NCI-H2227 treated with DMSO at 0.1 percent for 48 hours (cell line): ENCODE measurements around the gene ATE1.
"Not testable (repeated sequence)": the region's sequence is repeated elsewhere in the genome, so short reads cannot be mapped to it uniquely, and the experiment has no call there.

ENCODE experiments used
- DNase-seq: peaks from one replicate; lab custom pipeline; 2025; lab: John Stamatoyannopoulos, UW

Gene ATE1

GRCh38 chr10:121783782-121784372, 144.0 kb downstream of the ATE1 start:
- DNase-seq: no peak

DNA sequence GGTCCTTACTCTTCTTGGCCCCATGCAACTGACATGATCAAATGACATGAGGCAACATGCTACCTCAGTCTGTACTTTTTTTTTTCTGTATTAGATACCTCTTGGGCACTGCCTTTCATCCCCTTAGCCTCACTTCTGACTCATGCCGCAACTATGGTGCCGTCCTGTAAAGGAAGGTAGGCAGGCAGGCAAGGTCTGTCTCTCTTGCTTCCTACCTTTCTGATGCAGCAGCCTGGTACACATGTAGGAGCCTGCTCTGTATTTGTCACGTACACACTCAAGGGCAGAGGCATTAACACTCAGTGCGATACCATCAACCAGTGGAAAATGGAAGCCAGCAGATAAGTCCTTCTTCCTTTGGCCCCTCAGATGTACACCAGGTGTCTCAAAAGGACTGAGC, 146.7 kb downstream of the ATE1 start:
- DNase-seq: no peak

GRCh38 chr10:121774813-121775212, 153.0 kb downstream of the ATE1 start:
- no peak for DNase-seq

DNA sequence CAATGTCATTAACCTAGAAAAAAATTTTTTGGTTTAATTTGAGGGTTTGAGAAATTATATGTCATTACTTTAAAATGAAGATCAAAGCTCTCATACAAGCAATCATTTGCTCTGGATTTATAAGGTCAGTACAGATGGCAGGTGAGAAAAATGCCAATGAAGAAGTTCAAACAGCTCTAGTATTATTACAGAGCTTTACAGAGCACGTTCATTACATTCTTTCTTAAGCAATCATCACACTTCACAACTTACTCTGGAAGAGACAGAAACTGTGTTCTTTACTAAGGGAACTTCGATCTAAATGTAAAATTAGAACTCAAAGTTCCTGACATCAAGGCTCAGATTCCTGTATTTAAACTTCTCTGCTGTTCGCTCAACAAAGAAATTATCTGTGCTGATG, 153.4 kb downstream of the ATE1 start:
- DNase-seq: no peak

DNA sequence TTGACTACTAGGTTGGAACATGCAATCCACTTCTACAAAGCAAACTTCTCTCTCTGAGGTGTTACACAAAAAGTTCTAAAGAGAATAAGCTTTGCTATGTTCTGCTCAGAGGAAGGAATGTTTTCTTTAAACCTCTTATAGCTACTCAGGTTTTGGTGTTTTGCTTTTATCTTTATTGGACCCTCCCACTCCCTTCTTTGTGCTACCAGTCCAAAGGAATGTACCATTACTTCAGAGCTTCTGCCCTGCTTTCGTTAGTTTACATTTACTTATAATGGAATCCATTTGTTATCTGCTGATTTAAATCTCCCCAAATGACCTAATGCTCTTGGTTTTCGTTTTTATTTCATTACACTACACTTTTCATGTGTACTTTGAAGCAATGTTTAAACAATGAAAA, 154.9 kb downstream of the ATE1 start:
- DNase-seq: no peak

GRCh38 chr10:121772406-121772805, 155.4 kb downstream of the ATE1 start:
- no peak for DNase-seq

- no peak for DNase-seq
Measured at GRCh38 chr10:121771966-121772365, 155.9 kb downstream of the ATE1 start.

GRCh38 chr10:121766426-121766825, 161.4 kb downstream of the ATE1 start:
- no peak for DNase-seq

GRCh38 chr10:121765204-121765603, 162.6 kb downstream of the ATE1 start:
- no peak for DNase-seq

GRCh38 chr10:121764233-121764942, 163.4 kb downstream of the ATE1 start:
- no peak for DNase-seq

DNA sequence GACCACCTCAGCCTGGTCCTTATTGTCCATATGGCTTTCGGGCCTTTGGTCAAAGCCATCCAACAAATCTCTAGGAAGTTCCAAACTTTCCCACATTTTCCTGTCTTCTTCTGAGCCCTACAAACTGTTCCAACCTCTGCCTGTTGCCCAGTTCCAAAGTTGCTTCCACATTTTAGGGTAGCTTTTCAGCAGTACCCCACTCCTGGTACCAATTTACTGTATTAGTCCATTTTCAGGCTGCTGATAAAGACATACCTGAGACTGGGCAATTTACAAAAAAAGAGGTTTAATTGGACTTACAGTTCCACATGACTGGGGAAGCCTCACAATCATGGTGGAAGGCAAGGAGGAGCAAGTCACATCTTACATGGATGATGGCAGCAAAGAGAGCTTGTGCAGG, 170.6 kb downstream of the ATE1 start:
- DNase-seq: not testable (repeated sequence)

DNA sequence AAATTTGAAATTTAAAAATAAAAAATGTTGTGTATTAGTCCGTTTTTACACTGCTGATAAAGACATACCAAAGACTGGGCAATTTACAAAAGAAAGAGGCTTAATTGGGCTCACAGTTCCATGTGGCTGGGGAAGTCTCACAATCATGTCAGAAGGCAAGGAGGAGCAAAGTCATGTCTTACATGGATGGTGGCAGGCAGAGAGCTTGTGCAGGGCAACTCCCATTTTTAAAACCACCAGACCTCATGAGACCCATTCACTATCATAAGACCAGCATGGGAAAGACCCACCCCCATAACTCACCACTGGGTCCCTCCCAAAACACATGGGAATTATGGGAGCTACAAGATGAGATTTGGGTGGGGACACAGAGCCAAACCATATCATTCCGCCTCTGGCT, 172.3 kb downstream of the ATE1 start:
- not testable (repeated sequence) for DNase-seq

- DNase-seq: no peak
Measured at GRCh38 chr10:121754666-121755065, 173.2 kb downstream of the ATE1 start.

GRCh38 chr10:121753726-121754476, 173.9 kb downstream of the ATE1 start:
- DNase-seq: no peak

DNA sequence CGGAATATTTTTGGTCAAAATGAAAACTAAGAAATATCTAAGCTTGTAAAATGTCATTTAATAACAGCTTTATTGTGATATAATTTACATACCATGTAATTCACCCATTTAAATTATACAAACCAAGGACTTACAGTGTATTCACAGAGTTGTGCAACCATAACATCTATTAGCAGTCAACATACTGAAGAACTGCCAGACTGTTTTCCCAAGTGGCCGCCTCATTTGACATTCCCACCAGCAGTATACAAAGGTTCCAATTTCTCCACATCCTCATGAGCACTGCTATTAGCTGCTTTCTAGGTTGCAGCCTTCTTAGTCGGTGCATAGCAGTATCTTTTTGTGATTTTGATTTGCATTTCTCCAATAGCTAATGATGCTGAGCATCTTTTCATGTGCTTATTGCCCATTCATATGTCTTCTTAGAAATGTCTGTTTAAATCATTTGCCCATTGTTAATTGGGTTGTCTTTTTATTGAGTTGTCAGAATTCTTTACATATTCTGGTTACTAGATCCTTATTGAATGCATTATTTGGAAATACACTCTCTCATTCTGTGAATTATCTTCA, 176.6 kb downstream of the ATE1 start:
- no peak for DNase-seq

GRCh38 chr10:121747163-121747775, 180.6 kb downstream of the ATE1 start:
- no peak for DNase-seq

DNA sequence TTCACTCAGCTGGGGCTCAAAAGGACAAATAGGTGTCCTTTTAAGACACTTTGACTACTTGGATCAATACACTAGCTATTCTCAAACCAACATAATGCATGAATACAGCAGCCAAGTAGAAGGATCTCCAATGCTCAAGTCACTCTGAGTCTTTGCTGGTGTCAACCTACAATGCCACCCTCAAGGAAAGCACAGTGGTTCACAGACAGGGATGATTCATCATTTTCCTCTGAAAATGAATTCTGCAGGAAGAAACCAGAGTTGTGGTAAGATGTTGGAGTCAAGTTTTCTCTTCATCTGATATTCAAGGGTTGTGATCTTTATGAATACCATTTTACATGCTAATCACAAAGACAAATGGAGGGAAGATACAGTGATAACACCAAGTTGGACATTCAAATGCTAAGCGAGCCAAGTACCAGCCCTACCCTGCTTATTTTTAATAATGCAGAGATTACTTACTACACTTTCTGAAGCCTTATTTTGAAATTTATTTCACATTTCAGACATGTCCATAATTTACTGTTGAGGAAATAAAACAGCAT, 186.5 kb downstream of the ATE1 start:
- DNase-seq: no peak

- DNase-seq: no peak
Measured at GRCh38 chr10:121740069-121740468, 187.8 kb downstream of the ATE1 start.

DNA sequence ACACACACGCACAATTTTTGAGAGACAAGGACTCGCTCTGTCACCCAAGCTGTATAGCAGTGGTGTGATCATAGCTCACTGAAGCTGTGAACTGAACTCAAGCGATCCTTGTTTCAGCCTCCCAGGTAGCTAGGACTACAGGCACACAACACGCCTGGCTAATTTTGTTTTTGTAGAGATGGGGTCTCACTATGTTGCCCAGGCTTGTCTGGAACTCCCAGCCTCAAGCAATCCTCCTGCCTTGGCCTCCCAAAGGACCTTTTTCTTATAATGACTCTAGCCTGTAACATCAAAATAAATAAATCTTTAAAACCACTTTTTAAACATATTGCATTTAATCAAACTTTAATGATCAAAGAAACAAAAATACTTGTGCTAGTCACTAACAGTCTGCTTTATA, 188.7 kb downstream of the ATE1 start:
- no peak for DNase-seq

DNA sequence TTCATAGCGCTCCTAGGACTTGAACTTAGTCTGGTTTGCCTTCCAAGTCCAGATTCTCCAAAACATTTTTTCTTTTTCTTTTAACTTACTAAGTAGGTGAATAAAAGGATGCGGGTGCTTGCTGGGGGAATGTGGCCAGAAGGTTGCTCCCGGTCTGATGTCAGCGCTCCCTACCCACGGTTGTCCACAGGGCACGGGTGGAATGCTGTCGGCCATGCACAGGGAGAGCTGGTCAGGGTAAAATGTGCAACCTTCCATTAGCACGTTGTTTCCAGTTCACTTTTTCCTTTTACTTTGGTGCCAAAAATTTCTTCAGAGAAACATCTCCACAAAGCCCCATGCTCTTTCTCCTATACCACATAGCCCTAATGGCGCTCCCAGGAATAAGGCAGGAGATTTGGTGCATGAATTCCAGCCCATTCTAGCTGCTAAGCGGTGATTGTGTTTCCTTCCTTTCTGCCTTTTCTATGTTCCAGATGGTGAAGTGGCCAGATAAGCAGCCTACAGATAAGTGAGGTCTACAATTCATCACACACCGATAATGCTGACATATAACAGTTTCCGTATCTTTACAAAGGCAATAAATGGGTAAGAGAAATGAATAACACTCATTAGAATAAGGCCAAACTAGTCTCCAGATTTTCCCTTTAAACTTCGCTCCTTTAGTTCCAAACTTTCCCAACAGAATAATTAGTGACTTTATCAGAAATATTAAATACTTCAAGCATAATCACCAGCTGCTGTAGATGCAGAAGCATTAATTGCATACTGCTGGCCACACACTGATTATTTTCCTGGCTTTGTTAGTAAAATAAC, 191.3 kb downstream of the ATE1 start:
- DNase-seq: no peak

GRCh38 chr10:121735263-121735662, 192.6 kb downstream of the ATE1 start:
- peak; percentile 33 for DNase-seq
